Esophagus squamous epithelium (tissue), 4 donors: ENCODE data around the gene TMEM202.

ENCODE experiments used
- POLR2A ChIP-seq, 4 donors: fragments of 450-650 bp; IDR thresholded peaks; one replicate each; pipeline ENCODE4 v1.6.1; 2017; ENCODE audit warnings: antibody characterized with exemption in 4 of 4, mild to moderate bottlenecking in 4 of 4, moderate library complexity in 3 of 4
- TF ChIP-seq, protein P1 (sequence below), 6 experiments: fragments of 450-650 bp in 4 of 6; fragments of 200-600 bp in 2 of 6; sonication (generic) in 2 of 6; IDR thresholded peaks; one replicate each; pipeline ENCODE4 v1.5.1; 2016 to 2019; ENCODE audit warnings: antibody characterized with exemption in 6 of 6, mild to moderate bottlenecking in 4 of 6, moderate library complexity in 4 of 6

DNA sequence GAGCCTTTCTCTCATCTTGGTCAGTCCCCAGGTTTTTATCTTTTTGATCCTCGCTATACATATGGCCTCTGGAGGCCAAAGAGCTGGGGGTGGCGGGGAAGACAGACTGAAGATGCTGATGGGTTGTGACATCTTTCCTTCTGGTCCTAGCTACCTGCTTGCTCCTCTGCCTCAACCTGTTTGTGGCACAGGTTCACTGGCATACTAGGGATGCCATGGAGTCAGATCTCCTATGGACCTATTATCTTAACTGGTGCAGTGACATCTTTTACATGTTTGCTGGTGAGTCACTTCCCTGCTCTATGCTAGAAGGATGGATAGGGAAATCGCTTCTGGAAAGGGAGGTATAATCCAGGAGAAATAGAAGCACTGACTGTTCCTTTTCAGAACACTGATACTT is 8.8 kb downstream of the TMEM202 start:
- TF ChIP-seq, protein P1, sequence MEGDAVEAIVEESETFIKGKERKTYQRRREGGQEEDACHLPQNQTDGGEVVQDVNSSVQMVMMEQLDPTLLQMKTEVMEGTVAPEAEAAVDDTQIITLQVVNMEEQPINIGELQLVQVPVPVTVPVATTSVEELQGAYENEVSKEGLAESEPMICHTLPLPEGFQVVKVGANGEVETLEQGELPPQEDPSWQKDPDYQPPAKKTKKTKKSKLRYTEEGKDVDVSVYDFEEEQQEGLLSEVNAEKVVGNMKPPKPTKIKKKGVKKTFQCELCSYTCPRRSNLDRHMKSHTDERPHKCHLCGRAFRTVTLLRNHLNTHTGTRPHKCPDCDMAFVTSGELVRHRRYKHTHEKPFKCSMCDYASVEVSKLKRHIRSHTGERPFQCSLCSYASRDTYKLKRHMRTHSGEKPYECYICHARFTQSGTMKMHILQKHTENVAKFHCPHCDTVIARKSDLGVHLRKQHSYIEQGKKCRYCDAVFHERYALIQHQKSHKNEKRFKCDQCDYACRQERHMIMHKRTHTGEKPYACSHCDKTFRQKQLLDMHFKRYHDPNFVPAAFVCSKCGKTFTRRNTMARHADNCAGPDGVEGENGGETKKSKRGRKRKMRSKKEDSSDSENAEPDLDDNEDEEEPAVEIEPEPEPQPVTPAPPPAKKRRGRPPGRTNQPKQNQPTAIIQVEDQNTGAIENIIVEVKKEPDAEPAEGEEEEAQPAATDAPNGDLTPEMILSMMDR (IDR thresholded peaks at IDR 0.05), result no peak
- TF ChIP-seq POLR2A (IDR thresholded peaks at IDR 0.05), result no peak
